Breast epithelium (tissue), 4 donors: Measurements from ENCODE around the gene GOLGA7B. TPM values are rescaled to one million over a fixed set of nuclear protein-coding genes. Genes with fewer than 3 reads are reported as not detected.
A peak's percentile ranks its signal among the peaks of the same experiment; 100 is the strongest.

ENCODE experiments used
- DNase-seq, 2 donors: peaks; one replicate each; pipeline ENCODE4 v3.0.0-alpha.2; 2019; ENCODE audit warnings: low spot score in 2 of 2
- H3K27ac ChIP-seq, 2 donors: fragments of 200-600 bp; sonication (generic) in 1 of 2; one replicate each; pipeline ENCODE4 v1.5.1; 2016 to 2019; ENCODE audit warnings: mild to moderate bottlenecking in 1 of 2
- H3K27me3 ChIP-seq, 2 donors: fragments of 200-600 bp; sonication (generic) in 1 of 2; one replicate each; pipeline versions ENCODE4 v1.5.1 to v1.6.0; 2017 to 2019; ENCODE audit warnings: control low read depth in 1 of 2, mild to moderate bottlenecking in 1 of 2
- H3K36me3 ChIP-seq: fragments of 200-600 bp; one replicate; pipeline ENCODE4 v1.5.1; 2019
- H3K4me1 ChIP-seq, 2 donors: fragments of 200-600 bp; sonication (generic); one replicate each; pipeline ENCODE4 v1.5.1; 2016 to 2019; ENCODE audit warnings: control low read depth in 1 of 2
- H3K4me3 ChIP-seq, 3 donors: fragments of 200-600 bp; sonication (generic); 1 replicate in 2 of 3; 2 replicates in 1 of 3; pipeline ENCODE4 v1.5.1; 2016 to 2019; ENCODE audit warnings: mild to moderate bottlenecking in 3 of 3, moderate library complexity in 2 of 3
- H3K9me3 ChIP-seq, 2 donors: fragments of 200-600 bp; sonication (generic) in 1 of 2; one replicate each; pipeline ENCODE4 v1.5.1; 2016 to 2019; ENCODE audit warnings: control low read depth in 1 of 2
- CTCF ChIP-seq, 3 donors: fragments of 450-650 bp; IDR thresholded peaks; one replicate each; pipeline ENCODE4 v1.5.1; 2016 to 2017; ENCODE audit warnings: antibody characterized with exemption in 3 of 3, mild to moderate bottlenecking in 3 of 3, moderate library complexity in 3 of 3
- POLR2A ChIP-seq: fragments of 450-650 bp; IDR thresholded peaks from one replicate; pipeline ENCODE4 v1.6.1; 2016; ENCODE audit warnings: antibody characterized with exemption, mild to moderate bottlenecking, moderate library complexity
- POLR2AphosphoS5 ChIP-seq, 3 donors: sonication (generic); formaldehyde crosslinking; IDR thresholded peaks; one replicate each; pipeline ENCODE4 v1.6.1; 2017; ENCODE audit warnings: antibody characterized with exemption in 3 of 3
- intact Hi-C: fragments of 100-400 bp; cut with DNase I; formaldehyde crosslinking; loops from one replicate; pipeline ENCODE4 v1.15.1; 2023; ENCODE audit warnings: low total_unique reads
- total RNA-seq, 3 donors: library from RNA; depleted of rRNA; stranded (reverse); fragments of >200 nt; gene quantifications; one replicate each; pipeline ENCODE4 v1.1.0, GENCODE V29; 2016

The GOLGA7B gene
- total RNA-seq, 3 donors from 2014 or later, result 0.33 to 3.2 (median 0.59) TPM

DNA sequence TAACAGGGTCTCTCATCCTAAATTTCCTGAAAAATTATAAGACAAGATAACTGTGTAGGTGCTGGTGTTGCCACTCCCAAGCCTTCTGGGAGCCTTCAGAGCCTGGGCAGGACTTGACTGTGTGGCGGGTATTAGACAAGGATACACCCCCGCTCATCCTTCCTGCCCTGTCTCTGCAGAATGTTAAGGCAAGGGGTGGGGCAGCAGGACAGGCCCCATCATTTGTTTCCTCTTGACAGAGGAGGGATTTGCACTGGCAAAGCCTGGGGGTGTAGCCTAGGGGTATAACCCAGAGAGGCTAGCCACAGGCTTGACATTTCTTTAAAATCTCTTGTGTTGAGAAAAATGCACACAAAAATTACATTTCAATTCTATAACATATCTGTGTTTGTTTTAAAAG lies 63.5 kb downstream of the GOLGA7B start:
- intact Hi-C loops, result loop anchor here (5.0 kb wide), 1 partner anchor 654 kb away; no protein-coding TSS in a partner anchor
- Histone ChIP-seq H3K4me1 (peaks cover 5 to 21% of the 10 kb centered on the region in 2 donors), H3K4me3 (no peak overlapping the region), H3K27me3 (no peaks in the 10 kb centered on the region), H3K9me3 (no peaks in the 10 kb centered on the region), H3K36me3 (no peaks in the 10 kb centered on the region), H3K27ac (no peak overlapping the region)
- no peak for DNase-seq
- no peak for TF ChIP-seq POLR2AphosphoS5 (IDR thresholded peaks at IDR 0.05)
- TF ChIP-seq CTCF (IDR thresholded peaks at IDR 0.05), result no peak
- TF ChIP-seq POLR2A, result no peak

DNA sequence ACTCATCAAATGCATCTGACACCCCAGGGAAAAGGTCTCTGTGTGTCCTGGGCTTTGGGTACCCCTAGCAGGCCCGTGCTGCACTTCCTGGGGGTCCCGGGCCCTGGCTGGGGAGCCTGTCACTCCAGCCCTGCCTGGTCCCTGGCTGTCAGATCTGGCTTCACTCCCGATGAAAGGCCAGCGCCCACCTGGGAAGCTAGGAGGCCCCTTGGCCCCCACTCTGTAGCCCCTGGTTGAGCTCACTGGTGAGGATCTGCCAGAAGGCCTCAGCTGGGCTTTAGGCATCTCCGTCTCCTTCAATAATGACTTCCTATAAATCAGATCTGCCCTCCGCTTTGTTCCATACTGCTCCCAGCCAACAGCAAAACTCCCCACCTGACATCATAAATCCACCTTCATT lies 64.0 kb downstream of the GOLGA7B start:
- H3K9me3 ChIP-seq, result no peaks in the 10 kb centered on the region
- H3K36me3 ChIP-seq, result no peaks in the 10 kb centered on the region
- DNase-seq, result no peak
- no peak for TF ChIP-seq POLR2AphosphoS5 (IDR thresholded peaks at IDR 0.05)
- no peak for TF ChIP-seq POLR2A
- TF ChIP-seq CTCF (IDR thresholded peaks at IDR 0.05), result no peak
- no peak overlapping the region for H3K4me3 ChIP-seq
- no peaks in the 10 kb centered on the region for H3K27me3 ChIP-seq
- H3K4me1 ChIP-seq, result peaks cover 5 to 21% of the 10 kb centered on the region in 2 donors
- intact Hi-C loops, result loop anchor here (5.0 kb wide), 1 partner anchor 654 kb away; no protein-coding TSS in a partner anchor
- no peak overlapping the region for H3K27ac ChIP-seq

DNA sequence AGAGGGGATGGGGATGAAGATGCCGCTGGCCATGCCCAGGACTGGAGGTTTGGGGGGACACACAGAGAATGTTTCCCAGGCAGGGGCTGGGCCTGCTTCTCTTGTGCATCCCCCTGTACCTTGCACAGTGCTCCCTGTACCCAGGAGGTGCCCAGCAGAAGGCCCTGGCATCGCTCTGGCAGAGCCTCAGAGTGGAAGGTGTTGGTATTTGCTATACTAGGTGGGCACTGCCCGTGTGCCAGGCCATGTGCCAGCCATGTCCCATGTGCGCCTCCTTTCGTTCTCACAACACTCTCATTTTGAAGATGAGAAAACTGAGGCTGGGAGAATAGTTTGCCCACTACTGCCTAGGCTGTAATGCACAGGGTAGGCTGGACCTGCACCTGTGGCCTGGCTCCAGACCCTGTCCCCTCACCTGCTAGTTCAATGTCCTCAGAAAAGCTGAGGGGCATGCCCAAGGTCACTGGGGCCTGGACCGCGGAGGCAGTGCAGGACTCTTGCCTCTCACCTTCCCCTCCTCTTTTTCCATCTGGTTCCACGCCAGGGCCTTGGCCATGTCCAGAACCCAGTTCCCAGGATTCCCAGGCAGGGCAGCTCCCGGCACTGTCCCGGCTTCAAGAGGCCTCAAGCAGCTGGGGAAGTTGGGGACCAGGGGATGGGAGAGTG lies 64.7 kb downstream of the GOLGA7B start:
- H3K36me3 ChIP-seq, result no peaks in the 10 kb centered on the region
- no peaks in the 10 kb centered on the region for H3K9me3 ChIP-seq
- DNase-seq, result no peak
- H3K27me3 ChIP-seq, result no peaks in the 10 kb centered on the region
- intact Hi-C loops, result loop anchor here (5.0 kb wide), 1 partner anchor 653 kb away; no protein-coding TSS in a partner anchor
- TF ChIP-seq POLR2AphosphoS5 (IDR thresholded peaks at IDR 0.05) (no peak), CTCF (IDR thresholded peaks at IDR 0.05) (no peak), POLR2A (no peak)
- H3K4me3 ChIP-seq, result peak overlapping the region in 1 of 3 donors; percentile 23
- no peak overlapping the region for H3K27ac ChIP-seq
- H3K4me1 ChIP-seq, result peaks cover 5 to 21% of the 10 kb centered on the region in 2 donors

DNA sequence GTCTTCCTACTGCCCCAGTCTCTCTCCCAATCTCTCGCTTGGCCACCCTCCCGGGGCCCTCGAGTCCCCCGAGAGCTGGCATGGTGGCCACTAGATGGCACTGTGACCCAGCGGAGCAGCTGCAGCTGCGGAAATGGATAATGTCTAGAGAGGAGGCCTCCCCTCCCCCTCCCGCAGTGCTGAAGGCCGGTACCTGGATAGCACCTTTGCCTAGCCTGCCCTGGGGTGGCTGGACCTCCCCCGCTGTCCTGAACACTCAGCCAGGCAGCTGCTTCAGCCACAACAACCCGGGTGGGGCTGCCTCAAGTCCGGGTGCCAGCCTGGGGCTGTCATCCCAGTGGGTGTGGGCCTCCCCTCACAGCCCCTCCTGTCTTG lies 65.2 kb downstream of the GOLGA7B start:
- TF ChIP-seq CTCF (IDR thresholded peaks at IDR 0.05) (peak; percentile 40 to 84 (median 82)), POLR2A (no peak)
- peak; percentile 74 to 76 for DNase-seq
- Histone ChIP-seq H3K4me3 (peak overlapping the region in 1 of 3 donors; percentile 23), H3K36me3 (no peaks in the 10 kb centered on the region), H3K9me3 (no peaks in the 10 kb centered on the region), H3K4me1 (peaks cover 5 to 21% of the 10 kb centered on the region in 2 donors), H3K27ac (peak overlapping the region in 1 of 2 donors; percentile 78), H3K27me3 (no peaks in the 10 kb centered on the region)
- intact Hi-C loops, result loop anchor here (5.0 kb wide), 1 partner anchor 652 kb away; no protein-coding TSS in a partner anchor

- no peaks in the 10 kb centered on the region for H3K36me3 ChIP-seq
- H3K4me1 ChIP-seq, result peaks cover 5 to 21% of the 10 kb centered on the region in 2 donors
- intact Hi-C loops, result no loop called here
- no peaks in the 10 kb centered on the region for H3K9me3 ChIP-seq
- H3K27me3 ChIP-seq, result no peaks in the 10 kb centered on the region
- TF ChIP-seq POLR2A (no peak), CTCF (IDR thresholded peaks at IDR 0.05) (no peak), POLR2AphosphoS5 (IDR thresholded peaks at IDR 0.05) (no peak)
- DNase-seq, result peak in 1 of 2 donors; percentile 57
- peak overlapping the region; percentile 78 to 81 for H3K27ac ChIP-seq
- peak overlapping the region in 1 of 3 donors; percentile 11 for H3K4me3 ChIP-seq
Observed at GRCh38 chr10:97915346-97916131, 65.9 kb downstream of the GOLGA7B start.
